Measurements from ENCODE around the gene ARMC6. TPM values are rescaled to one million over a fixed set of nuclear protein-coding genes. Genes with fewer than 3 reads are reported as not detected.

The ARMC6 gene
- total RNA-seq, 1 donor from 2014 or later: 34.7 TPM

GRCh38 chr19:19071897-19072296 lies 38.5 kb downstream of the ARMC6 start:
- TF ChIP-seq CTCF (IDR thresholded peaks at IDR 0.05): no peak
- no peaks in the 10 kb centered on the region for H3K9me3 ChIP-seq
- no peak overlapping the region for H3K27ac ChIP-seq
- H3K27me3 ChIP-seq: no peaks in the 10 kb centered on the region
- no peak for DNase-seq (ENCODE audit: low spot score in 2 of 2)
- H3K4me1 ChIP-seq: peaks cover 0 to 6% of the 10 kb centered on the region in 2 donors
- intact Hi-C loops (cut with DNase I): no loop called here
- H3K36me3 ChIP-seq: no peaks in the 10 kb centered on the region
- no peak overlapping the region for H3K4me3 ChIP-seq

- no peaks in the 10 kb centered on the region for H3K27me3 ChIP-seq
- no peak overlapping the region for H3K27ac ChIP-seq
- intact Hi-C loops (cut with DNase I): no loop called here
- peaks cover 0 to under 1% of the 10 kb centered on the region in 2 donors for H3K4me1 ChIP-seq
- no peak for TF ChIP-seq CTCF (IDR thresholded peaks at IDR 0.05)
- peaks cover 0 to 5% of the 10 kb centered on the region in 2 donors for H3K36me3 ChIP-seq
- no peaks in the 10 kb centered on the region for H3K9me3 ChIP-seq
- H3K4me3 ChIP-seq: no peak overlapping the region
- DNase-seq (ENCODE audit: low spot score in 2 of 2): no peak
Measured at GRCh38 chr19:19074196-19074882, 40.9 kb downstream of the ARMC6 start.

- peaks cover 0 to 5% of the 10 kb centered on the region in 2 donors for H3K36me3 ChIP-seq
- intact Hi-C loops (cut with DNase I): no loop called here
- no peak for DNase-seq (ENCODE audit: low spot score in 2 of 2)
- no peak overlapping the region for H3K27ac ChIP-seq
- H3K9me3 ChIP-seq: no peaks in the 10 kb centered on the region
- no peak overlapping the region for H3K4me3 ChIP-seq
- H3K27me3 ChIP-seq: no peaks in the 10 kb centered on the region
- TF ChIP-seq CTCF (IDR thresholded peaks at IDR 0.05): no peak
- no peaks in the 10 kb centered on the region for H3K4me1 ChIP-seq
Measured at GRCh38 chr19:19075126-19075525, 41.7 kb downstream of the ARMC6 start.

- Histone ChIP-seq H3K4me3 (no peak overlapping the region), H3K4me1 (no peaks in the 10 kb centered on the region), H3K9me3 (no peaks in the 10 kb centered on the region), H3K27ac (no peak overlapping the region), H3K36me3 (peaks cover 0 to 5% of the 10 kb centered on the region in 2 donors), H3K27me3 (no peaks in the 10 kb centered on the region)
- no peak for DNase-seq (ENCODE audit: low spot score in 2 of 2)
- intact Hi-C loops (cut with DNase I): no loop called here
- TF ChIP-seq CTCF (IDR thresholded peaks at IDR 0.05): no peak
Measured at GRCh38 chr19:19076476-19076875, 43.1 kb downstream of the ARMC6 start.

- TF ChIP-seq CTCF (IDR thresholded peaks at IDR 0.05): no peak
- Histone ChIP-seq H3K27me3 (no peaks in the 10 kb centered on the region), H3K4me1 (no peaks in the 10 kb centered on the region), H3K4me3 (no peak overlapping the region), H3K36me3 (peaks cover 0 to 5% of the 10 kb centered on the region in 2 donors), H3K9me3 (no peaks in the 10 kb centered on the region), H3K27ac (no peak overlapping the region)
- DNase-seq (ENCODE audit: low spot score in 2 of 2): no peak
- intact Hi-C loops (cut with DNase I): no loop called here
Measured at GRCh38 chr19:19077103-19077502, 43.7 kb downstream of the ARMC6 start.

Data from ascending aorta (tissue), 2 donors.